Anterior cingulate cortex (tissue), 58 donors: ENCODE results near the gene FBL.
A peak's percentile ranks its signal among the peaks of the same experiment; 100 is the strongest.

Source experiments
- DNase-seq, 58 donors: peaks; one replicate each; lab custom pipeline; 2025; lab: John Stamatoyannopoulos, UW

FBL gene

GRCh38 chr19:39802958-39803357 lies 43.2 kb downstream of the FBL start:
- DNase-seq, result no peak

DNA sequence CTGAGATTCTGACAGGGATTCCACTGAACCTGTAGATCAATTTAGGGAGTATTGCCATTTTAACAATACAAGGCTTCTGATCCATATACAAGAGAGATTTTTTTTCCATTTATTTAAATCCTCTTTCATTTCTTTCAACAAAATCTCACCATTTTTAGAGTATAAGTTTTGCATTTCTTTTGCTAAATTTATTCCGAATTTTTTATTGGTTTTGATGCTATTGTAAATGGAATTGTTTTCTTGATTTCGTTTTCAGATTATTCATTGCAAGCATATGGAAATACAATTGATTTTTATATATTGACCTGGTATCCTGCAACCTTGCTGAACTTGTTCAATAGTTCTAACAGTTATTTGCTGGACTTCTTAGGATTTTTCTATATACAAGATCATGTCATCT lies 49.1 kb downstream of the FBL start:
- no peak for DNase-seq

DNA sequence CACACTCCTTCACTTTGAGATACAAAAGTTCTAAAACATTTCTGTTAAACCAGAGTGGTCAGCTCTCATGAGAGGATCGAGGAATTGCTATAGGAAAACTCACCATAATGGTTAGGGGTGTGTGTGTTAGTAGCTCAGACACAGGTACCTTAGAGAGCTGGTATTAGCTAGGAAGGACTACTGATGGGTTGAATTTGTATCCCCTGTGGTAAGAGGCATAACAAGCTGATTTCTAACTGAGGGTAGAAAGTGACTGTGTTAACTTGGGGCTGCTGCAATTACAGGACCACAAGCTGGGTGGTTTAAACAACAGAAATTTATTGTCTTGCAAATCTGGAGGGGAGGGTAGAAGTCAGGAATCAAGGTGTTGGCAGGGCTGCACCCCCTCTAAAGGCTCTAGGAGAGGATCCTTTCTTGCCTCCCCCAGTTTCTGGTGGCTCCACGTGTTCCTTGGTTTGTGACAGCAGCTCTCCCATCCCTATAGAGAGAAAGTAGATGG lies 50.1 kb downstream of the FBL start:
- no peak for DNase-seq

GRCh38 chr19:39795001-39795400 lies 51.2 kb downstream of the FBL start:
- no peak for DNase-seq

DNA sequence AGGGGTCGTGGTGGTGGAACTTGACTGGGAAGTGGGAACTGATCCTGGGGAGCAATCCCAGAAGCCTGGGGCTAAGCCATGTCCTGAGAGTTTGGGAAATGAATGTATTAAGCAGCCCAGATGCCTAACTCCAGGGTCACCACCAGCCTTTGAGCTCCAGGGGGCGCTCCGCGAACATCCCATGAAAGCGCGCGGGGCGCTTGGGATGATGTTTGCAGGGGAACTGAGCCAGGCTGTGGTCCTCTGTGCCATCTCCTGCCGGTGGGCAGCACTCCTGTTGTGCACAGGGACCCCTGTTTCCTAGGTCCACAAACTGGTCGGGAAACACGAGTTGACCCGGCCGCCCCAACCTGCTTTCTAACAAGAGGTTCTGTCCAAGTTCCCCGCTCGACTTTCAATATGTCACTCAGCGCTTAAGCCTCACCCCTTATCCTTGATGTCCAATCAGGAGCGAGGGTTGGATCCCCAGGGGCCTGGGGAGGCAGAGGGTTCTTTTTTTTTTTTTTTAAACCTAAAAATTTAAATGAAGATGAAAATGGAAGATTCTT lies 53.1 kb downstream of the FBL start:
- peak in 50 of 58 donors; percentile 6 to 76 (median 42) for DNase-seq

DNA sequence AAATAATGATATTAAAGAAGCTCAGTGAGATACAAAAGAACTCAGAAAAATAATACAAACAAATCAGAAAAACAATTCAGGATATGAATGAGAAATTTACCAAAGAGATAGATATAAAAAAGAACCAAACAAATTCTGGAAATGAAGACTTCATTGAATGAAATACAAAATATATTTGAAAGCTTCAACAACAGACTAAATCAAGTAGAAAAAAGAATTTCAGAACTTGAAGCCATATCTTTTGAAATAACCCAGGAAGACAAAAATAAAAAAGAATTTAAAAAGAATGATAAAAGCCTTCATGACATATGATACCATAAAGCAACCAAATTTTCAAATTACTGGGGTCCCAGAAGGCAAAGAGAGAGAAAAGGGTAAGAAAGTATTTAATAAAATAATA lies 57.9 kb downstream of the FBL start:
- no peak for DNase-seq
